ENCODE data around the gene EPC2. TPM values are rescaled to one million over a fixed set of nuclear protein-coding genes. Genes with fewer than 3 reads are reported as not detected.
"Not testable (repeated sequence)": the region's sequence is repeated elsewhere in the genome, so short reads cannot be mapped to it uniquely, and the experiment has no call there.

Gene EPC2
- polyA plus RNA-seq, 1 donor: 23.6 TPM

- no peak for DNase-seq (ENCODE audit: low read depth)
Measured at GRCh38 chr2:148674063-148675020, 29.8 kb downstream of the EPC2 start.

- DNase-seq (ENCODE audit: low read depth): no peak
Measured at GRCh38 chr2:148675708-148676107, 31.2 kb downstream of the EPC2 start.

- DNase-seq (ENCODE audit: low read depth): not testable (repeated sequence)
Measured at GRCh38 chr2:148678302-148679179, 34.0 kb downstream of the EPC2 start.

DNA sequence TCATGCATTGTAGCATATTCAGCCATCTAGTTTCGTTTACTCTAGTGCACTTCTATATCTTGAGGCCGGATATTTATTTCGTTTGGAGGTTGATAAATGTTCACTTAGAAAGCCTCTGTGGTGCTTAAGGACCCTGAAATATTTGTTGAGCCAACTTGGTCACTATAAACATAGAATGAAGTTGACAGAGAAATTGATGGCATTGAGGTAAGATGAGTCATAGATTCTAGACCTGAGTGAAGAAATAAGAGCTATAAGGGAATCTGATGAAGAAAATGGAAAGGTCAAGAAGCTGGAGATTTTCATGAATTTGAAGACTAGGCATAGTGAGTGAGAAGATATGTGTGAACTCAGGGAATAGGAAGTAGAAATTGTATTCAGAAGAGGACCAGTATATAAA is 35.9 kb downstream of the EPC2 start:
- DNase-seq (ENCODE audit: low read depth): no peak

- no peak for DNase-seq (ENCODE audit: low read depth)
Measured at GRCh38 chr2:148681443-148681842, 36.9 kb downstream of the EPC2 start.

DNA sequence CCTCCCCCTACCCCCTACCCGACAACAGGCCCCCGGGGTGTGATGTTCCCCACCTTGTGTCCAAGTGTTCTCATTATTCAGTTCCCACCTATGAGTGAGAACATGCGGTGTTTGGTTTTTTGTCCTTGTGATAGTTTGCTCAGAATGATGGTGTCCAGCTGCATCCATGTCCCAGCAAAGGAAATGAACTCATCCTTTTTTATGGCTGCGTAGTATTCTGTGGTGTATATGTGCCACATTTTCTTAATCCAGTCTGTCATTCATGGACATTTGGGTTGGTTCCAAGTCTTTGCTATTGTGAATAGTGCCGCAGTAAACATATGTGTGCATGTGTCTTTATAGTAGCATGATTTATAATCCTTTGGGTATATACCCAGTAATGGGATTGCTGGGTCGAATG is 37.3 kb downstream of the EPC2 start:
- not testable (repeated sequence) for DNase-seq (ENCODE audit: low read depth)

DNA sequence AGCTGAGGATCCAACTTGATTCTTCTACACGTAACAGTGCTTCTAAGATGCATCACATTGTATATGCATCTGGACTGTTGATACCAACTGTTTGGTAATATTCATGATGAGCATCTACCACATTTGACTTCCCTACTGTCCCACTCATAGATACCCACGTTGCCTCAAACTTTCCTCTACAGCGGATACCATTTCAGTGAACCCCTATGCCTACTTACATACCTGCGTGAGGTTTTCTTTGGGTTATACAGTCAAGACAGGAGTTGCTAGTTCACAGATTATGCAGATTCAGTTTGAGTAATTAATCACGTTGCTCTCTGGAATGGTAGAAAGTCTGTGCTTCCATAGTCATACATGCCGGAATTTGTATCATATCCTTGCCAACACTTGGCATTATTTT is 40.0 kb downstream of the EPC2 start:
- no peak for DNase-seq (ENCODE audit: low read depth)

DNA sequence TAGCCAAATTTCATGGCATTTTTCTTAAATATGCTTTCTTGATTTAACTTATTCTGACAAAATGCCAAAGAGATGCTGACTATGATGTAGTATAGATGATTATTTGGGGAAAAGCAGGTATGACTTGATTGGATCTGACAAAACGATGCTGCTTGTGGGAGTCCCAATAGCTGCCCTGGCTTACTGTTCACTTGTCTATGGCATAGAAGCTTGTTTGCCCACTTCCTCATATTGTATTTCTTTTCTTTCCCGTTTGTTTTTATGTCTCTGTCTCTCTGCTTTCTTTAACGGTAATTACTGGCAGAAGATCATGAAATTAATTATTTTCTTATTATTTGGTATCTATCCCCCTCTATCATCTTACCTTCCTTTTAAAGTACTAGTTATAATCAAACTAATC is 43.0 kb downstream of the EPC2 start:
- no peak for DNase-seq (ENCODE audit: low read depth)

- not testable (repeated sequence) for DNase-seq (ENCODE audit: low read depth)
Measured at GRCh38 chr2:148688011-148688410, 43.5 kb downstream of the EPC2 start.

DNA sequence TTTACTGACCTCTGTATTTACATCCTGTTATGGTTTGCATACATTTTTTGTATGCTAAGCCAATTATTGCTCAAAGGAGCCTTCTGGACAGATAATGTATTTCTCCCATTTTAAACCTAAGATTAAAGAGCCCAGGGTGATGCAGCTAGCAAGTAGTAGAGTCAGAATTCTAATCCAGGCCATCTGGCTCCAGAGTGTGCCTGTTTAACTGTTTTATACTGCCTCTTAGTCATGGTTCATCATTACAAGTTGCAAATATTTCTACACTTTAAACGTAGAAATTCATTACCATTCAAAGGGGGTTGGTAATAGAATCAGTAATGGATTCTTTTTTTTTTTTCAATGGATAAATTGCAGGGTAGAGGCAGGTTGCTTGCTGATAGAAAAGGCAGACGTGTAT is 52.4 kb downstream of the EPC2 start:
- no peak for DNase-seq (ENCODE audit: low read depth)

DNA sequence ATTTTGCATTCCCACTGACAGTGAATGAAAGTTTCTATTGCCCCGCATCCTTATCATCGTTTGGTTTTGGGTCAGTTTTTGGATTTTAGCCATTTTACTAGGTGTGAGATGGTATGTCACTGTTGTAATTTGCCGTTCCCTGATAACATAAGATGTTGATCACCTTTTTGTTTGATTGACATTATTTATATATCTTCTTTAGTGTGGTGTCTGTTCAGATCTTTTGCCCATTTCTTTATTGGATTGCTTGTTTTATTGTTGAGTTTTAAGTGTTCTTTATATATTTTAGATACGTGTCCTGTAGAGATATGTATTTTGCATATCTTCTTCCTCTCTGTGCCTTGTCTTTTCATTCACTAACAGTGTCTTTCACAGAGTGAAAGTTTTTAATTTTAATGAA is 55.3 kb downstream of the EPC2 start:
- no peak for DNase-seq (ENCODE audit: low read depth)

DNA sequence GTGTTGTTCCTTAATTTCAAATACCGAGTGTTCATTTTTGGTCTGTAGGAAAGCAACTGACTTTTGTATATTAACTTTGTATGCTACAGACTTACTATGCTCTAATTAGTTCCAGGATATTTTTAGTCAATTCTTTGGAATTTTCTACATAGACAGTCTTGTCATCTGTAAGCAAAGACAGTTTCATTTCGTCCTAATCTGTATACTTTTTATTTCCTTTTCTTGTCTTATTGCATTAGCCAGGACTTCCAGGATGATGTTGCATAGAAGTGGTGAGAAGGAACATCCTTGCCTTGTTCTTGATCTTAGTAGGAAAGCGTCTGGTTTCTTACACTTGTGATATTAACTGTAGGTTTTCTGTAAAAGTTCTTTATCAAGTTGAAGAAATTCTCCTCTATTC is 56.5 kb downstream of the EPC2 start:
- no peak for DNase-seq (ENCODE audit: low read depth)

DNA sequence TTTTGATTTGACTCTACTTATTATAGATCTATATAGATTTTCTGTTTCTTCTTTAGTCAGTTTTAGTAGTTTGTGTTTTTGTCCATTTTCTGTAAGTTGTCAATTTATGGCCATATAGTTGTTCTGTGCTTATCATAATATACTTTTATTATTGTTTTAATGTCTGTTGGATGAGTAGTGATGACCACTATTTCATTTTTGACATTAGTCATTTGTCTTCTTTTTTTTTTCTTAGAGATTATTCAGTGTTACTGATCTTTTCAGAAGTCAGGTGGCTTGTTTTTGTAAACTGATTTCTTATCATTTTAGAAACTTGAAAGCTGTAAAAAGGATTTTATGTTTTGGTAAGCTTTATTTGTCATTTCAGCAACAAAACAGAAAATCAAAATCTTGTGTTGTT is 57.3 kb downstream of the EPC2 start:
- no peak for DNase-seq (ENCODE audit: low read depth)

GRCh38 chr2:148702475-148702874 is 57.9 kb downstream of the EPC2 start:
- DNase-seq (ENCODE audit: low read depth): no peak

- no peak for DNase-seq (ENCODE audit: low read depth)
Measured at GRCh38 chr2:148704247-148704646, 59.7 kb downstream of the EPC2 start.

GRCh38 chr2:148716378-148716920 is 71.9 kb downstream of the EPC2 start:
- DNase-seq (ENCODE audit: low read depth): no peak

DNA sequence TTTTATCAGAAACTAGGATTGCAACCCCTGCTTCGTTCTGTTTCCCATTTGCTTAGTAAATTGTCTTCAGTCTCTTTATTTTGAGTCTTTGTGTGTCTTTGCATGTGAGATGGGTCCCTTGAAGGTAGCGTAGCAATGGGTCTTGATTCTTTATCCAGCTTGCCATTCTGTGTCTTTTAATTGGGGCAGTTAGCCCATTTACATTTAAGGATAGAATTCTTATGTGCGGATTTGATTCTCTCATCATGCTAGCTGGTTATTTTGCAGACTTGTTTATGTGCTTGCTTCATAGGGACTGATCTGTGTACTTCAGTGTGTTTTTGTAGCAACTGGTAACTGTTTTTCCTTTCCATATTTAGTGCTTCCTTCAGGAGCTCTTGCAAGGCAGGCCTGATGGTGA is 73.5 kb downstream of the EPC2 start:
- DNase-seq (ENCODE audit: low read depth): no peak

DNA sequence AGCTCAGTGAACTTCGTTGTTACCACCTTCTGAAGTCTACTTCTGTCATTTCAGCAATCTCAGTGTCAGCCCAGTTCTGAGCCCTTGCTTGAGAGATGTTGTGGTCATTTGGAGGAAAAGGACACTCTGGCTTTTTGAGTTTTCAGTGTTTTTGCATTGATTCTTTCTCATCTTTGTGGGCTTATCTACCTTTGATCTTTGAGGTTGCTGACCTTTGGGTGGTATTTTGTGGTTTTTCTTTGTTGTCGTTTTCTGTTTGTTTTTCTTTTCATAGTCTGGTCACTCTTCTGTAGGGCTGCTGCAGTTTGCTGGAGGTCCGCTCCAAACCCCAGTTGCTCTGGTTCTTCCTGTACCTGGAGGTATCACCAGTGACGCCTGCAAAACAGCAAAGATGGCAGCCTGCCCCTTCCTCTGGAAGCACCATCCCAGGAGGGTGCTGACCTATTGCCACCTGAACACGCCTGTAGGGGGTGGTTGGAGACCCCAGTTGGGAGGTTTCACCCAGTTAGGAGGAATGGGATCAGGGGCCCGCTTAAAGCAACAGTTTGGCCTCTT is 74.7 kb downstream of the EPC2 start:
- no peak for DNase-seq (ENCODE audit: low read depth)

GRCh38 chr2:148719941-148720436 is 75.4 kb downstream of the EPC2 start:
- DNase-seq (ENCODE audit: low read depth): no peak

DNA sequence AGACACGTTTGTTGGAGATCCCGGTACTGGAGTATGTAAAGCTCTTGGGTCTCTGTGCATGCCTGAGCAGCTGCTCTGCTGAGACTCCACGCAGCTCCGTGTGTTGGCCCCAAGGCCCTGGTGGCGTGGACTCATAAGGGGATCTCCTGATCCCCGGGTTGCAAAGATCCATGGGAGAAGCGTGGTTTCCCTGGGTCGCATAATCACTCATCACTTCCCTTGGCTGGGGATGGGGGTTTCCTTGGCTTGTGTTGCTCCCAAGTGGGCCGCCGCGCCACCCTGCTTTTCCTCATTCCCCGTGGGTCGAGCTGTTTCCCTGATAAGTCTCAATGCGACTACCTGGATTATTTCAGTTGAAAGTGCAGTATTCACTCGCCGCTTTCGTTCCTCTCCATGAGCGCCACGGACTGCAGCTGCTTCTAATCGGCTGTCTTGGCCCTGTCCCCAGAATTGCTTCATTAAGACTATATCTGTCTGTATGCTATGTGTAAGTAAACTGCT is 76.0 kb downstream of the EPC2 start:
- DNase-seq (ENCODE audit: low read depth): peak; percentile 51

DNA sequence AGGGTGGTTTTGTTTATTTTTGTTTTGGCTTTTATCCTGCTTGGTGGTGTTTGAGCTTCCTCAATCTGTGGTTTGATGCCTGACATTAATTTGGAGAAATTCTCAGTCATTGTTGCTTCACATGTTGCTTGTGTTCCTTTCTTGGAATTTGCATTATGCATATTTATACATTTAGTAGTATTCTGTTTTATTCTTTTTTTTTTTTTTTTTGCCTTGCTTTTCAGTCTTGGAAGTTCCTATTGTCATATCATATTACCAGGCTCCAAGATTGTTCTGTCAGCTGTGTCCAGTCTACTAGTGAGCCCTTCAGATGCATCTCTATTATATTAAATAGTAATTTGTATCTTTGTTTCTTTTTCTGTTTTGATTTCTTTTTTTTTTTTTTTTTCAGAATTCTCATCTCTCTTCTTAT is 77.0 kb downstream of the EPC2 start:
- no peak for DNase-seq (ENCODE audit: low read depth)

All from forelimb muscle (tissue), 1 donor.